AG09309 (cell line): ENCODE data around the gene DDX24.

Experiments
- DNase-seq: peaks from one replicate; pipeline ENCODE4 v3.0.0-alpha.2; 2010; ENCODE audit warnings: low read depth
- H3K4me3 ChIP-seq: 2 replicates; pipeline ENCODE4 v1.5.1; 2011; ENCODE audit warnings: mild to moderate bottlenecking, low read depth, low read length, moderate library complexity; ENCODE audit not compliant: control insufficient read depth
- CTCF ChIP-seq: IDR thresholded peaks from 2 replicates; pipeline ENCODE4 v1.5.1; 2011; ENCODE audit warnings: mild to moderate bottlenecking, low read depth, low read length, inconsistent platforms; ENCODE audit not compliant: insufficient read depth, control insufficient read depth; ENCODE audit errors: missing control alignments

The DDX24 gene

GRCh38 chr14:94008234-94008633, 72.8 kb downstream of the DDX24 start:
- no peak for DNase-seq
- H3K4me3 ChIP-seq, result no peak overlapping the region
- no peak for TF ChIP-seq CTCF

GRCh38 chr14:94005324-94006073, 75.5 kb downstream of the DDX24 start:
- peak; percentile 47 for TF ChIP-seq CTCF
- no peak for DNase-seq
- H3K4me3 ChIP-seq, result no peak overlapping the region

- DNase-seq, result no peak
- H3K4me3 ChIP-seq, result no peak overlapping the region
- no peak for TF ChIP-seq CTCF
These were observed 77.0 kb downstream of the DDX24 start for GRCh38 chr14:94004015-94004414.

GRCh38 chr14:94003397-94003796, 77.6 kb downstream of the DDX24 start:
- no peak for DNase-seq
- no peak overlapping the region for H3K4me3 ChIP-seq
- TF ChIP-seq CTCF, result no peak

- H3K4me3 ChIP-seq, result no peak overlapping the region
- peak; percentile 98 for TF ChIP-seq CTCF
- DNase-seq, result no peak
These were observed 79.3 kb downstream of the DDX24 start for GRCh38 chr14:94001501-94002396.

- no peak overlapping the region for H3K4me3 ChIP-seq
- DNase-seq, result no peak
- TF ChIP-seq CTCF, result no peak
These were observed 80.0 kb downstream of the DDX24 start for GRCh38 chr14:94001016-94001415.
